HG03095 (cell line): Measurements from ENCODE around the gene SNCB.
A peak's percentile ranks its signal among the peaks of the same experiment; 100 is the strongest.
"Not testable (repeated sequence)": the region's sequence is repeated elsewhere in the genome, so short reads cannot be mapped to it uniquely, and the experiment has no call there.

Source experiments
- ATAC-seq: cut with Tn5 transposase; IDR thresholded peaks from one replicate; pipeline ENCODE4 v1.9.1; 2021; ENCODE audit warnings: moderate library complexity; ENCODE audit not compliant: unreplicated experiment

SNCB gene

GRCh38 chr5:176603091-176603490 is 27.2 kb downstream of the SNCB start:
- ATAC-seq, result no peak

GRCh38 chr5:176601901-176602482 is 28.3 kb downstream of the SNCB start:
- ATAC-seq, result no peak

GRCh38 chr5:176599749-176600430 is 30.4 kb downstream of the SNCB start:
- not testable (repeated sequence) for ATAC-seq

- ATAC-seq, result no peak
Observed at GRCh38 chr5:176597417-176598389, 32.6 kb downstream of the SNCB start.

- ATAC-seq, result peak; percentile 55
Observed at GRCh38 chr5:176596689-176597416, 33.5 kb downstream of the SNCB start.

- no peak for ATAC-seq
Observed at GRCh38 chr5:176596069-176596644, 34.2 kb downstream of the SNCB start.

- no peak for ATAC-seq
Observed at GRCh38 chr5:176595386-176595943, 34.9 kb downstream of the SNCB start.

GRCh38 chr5:176594554-176594953 is 35.8 kb downstream of the SNCB start:
- ATAC-seq, result no peak

GRCh38 chr5:176593273-176593869 is 37.0 kb downstream of the SNCB start:
- no peak for ATAC-seq

GRCh38 chr5:176592573-176592972 is 37.8 kb downstream of the SNCB start:
- no peak for ATAC-seq

GRCh38 chr5:176591667-176592066 is 38.7 kb downstream of the SNCB start:
- not testable (repeated sequence) for ATAC-seq

GRCh38 chr5:176590035-176590717 is 40.2 kb downstream of the SNCB start:
- no peak for ATAC-seq

- no peak for ATAC-seq
Observed at GRCh38 chr5:176589039-176589769, 41.1 kb downstream of the SNCB start.

- no peak for ATAC-seq
Observed at GRCh38 chr5:176588297-176588696, 42.0 kb downstream of the SNCB start.

GRCh38 chr5:176587398-176587797 is 42.9 kb downstream of the SNCB start:
- ATAC-seq, result no peak

- ATAC-seq, result no peak
Observed at GRCh38 chr5:176583076-176583475, 47.3 kb downstream of the SNCB start.

GRCh38 chr5:176581361-176581760 is 49.0 kb downstream of the SNCB start:
- no peak for ATAC-seq

GRCh38 chr5:176579323-176579722 is 51.0 kb downstream of the SNCB start:
- ATAC-seq, result no peak

GRCh38 chr5:176578391-176578808 is 51.9 kb downstream of the SNCB start:
- no peak for ATAC-seq
